GM18873 (cell line): ENCODE data around the gene SLC2A5.

Source experiments
- ATAC-seq: cut with Tn5 transposase; IDR thresholded peaks from one replicate; pipeline ENCODE4 v1.9.1; 2021; ENCODE audit warnings: mild to moderate bottlenecking, moderate library complexity, moderate number of reproducible peaks; ENCODE audit not compliant: unreplicated experiment, low FRiP score

SLC2A5 gene

GRCh38 chr1:9093581-9093980 is 24.1 kb upstream of the SLC2A5 start:
- ATAC-seq = no peak

DNA sequence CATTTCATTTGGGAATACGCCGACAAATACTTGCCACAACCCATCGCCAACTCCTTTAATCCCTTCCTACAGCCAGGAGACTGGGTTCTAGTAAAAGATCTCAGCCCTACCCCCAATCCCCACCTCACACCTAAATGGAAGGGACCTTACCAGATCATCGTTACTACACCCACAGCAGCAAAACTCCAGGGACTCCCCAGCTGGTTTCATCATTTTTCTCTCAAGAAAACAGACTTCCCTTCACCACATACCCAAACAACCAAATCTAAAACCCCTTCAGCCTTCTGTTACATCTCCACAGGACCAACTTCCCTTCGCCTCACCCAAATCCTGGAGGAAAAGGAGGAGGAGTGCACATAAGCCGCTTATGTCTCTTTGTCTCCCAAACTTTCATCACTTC is 23.7 kb upstream of the SLC2A5 start:
- ATAC-seq = no peak

- no peak for ATAC-seq
Observed at GRCh38 chr1:9088807-9089206, 19.4 kb upstream of the SLC2A5 start.

- ATAC-seq = no peak
Observed at GRCh38 chr1:9087411-9088125, 18.1 kb upstream of the SLC2A5 start.

DNA sequence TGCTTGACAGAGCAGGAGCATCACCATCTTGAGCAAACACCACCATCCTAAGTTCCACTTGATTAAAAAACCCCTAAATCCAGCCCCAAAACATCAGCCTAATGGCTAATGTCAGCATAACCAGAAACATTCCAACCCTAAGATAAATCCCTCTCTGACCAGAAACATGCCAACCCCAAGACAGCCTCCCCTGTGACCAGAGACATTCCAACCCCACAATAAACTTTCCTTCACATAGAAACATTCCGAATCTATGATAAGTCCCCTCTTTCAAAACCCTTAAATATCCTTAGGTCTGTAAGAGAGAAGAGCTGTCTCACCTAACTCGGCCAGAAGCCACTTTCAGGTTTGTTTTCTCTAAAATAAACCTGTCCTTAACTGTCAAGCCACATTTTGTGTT is 17.4 kb upstream of the SLC2A5 start:
- ATAC-seq = no peak

- ATAC-seq = no peak
Observed at GRCh38 chr1:9086045-9086444, 16.6 kb upstream of the SLC2A5 start.

DNA sequence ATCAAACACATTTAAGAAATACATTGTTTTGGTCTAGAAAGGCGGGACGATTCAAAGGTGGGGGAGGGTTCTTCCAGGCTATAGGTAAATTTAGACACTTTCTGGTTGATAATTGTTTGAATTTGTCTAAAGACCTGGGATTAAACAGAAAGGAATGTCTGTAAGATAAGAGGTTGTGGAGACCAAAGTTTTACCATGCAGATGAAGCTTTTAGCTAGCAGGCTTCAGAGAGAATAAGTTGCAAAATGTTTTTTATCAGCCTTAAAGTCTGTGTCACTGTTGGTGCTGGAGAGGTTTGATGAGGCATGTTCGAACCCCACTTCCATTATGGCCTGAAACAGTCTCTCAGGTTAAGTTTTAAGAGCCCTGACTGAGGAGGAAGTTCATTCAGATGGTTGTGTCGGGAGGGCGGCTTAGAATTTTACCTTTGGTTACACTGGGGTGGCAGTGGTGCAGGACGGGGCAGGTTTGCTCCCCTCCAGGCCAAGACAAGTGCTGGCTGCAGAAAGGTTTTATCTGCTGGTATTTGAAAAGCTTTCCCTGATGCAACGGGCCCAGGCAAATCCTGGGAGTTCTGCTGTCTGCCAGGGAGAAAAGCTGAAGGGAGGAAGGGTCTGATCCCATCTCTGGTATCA is 16.0 kb upstream of the SLC2A5 start:
- ATAC-seq = no peak

GRCh38 chr1:9084906-9085305 is 15.5 kb upstream of the SLC2A5 start:
- ATAC-seq = no peak

DNA sequence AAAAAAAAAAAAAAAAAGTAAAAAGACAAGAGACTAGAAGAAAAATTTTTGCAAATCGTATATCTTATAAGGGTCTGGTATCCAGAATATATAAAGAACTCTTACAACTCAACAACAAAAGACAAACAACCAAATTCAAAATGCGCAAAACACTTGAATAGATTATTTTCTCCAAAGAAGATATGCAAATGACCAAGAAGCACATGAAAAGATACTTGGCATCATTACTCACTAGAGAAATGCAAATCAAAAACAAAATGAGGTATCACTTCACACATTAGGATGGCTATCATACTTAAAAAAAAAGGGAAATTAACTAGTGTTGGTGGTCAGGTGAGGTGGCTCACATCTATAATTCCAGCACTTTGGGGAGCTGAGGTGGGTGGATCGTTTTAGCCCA is 12.0 kb upstream of the SLC2A5 start:
- ATAC-seq = no peak

GRCh38 chr1:9080705-9081291 is 11.4 kb upstream of the SLC2A5 start:
- ATAC-seq = peak; percentile 7

DNA sequence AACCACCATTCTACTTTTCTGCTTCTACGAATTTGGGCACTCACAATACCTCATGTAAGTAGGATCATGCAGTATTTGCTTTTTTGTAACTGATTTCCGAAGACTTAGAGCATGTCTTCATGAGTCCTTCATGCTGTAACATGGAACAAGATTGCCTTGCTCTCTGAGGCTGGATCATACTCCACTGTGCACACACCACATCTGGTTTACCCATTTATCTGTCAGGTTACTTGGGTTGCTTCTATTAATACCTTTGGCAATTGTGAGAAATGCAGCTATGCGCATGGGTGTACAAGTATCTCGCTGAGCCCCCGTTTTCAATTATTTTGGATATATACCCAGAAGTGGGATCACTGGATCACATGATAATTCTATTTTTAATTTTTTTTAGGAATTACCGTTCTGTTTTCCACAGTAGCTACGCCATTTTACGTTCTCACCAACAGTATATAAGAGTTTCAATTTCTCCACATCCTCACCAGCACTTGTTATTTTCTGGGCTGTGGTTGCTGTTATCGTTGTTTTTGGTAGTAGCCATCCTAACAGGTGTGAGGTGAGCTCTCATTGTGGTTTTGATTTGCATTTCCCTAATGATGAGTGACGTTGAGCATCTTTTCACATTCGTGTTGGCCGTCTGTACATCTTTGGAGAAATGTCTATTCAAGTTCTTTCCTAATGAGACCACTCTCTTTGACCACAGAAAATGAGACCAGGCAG is 10.7 kb upstream of the SLC2A5 start:
- ATAC-seq = peak; percentile 52

- ATAC-seq = no peak
Observed at GRCh38 chr1:9078752-9079500, 9.5 kb upstream of the SLC2A5 start.

GRCh38 chr1:9078015-9078751 is 8.7 kb upstream of the SLC2A5 start:
- ATAC-seq = peak; percentile 38

DNA sequence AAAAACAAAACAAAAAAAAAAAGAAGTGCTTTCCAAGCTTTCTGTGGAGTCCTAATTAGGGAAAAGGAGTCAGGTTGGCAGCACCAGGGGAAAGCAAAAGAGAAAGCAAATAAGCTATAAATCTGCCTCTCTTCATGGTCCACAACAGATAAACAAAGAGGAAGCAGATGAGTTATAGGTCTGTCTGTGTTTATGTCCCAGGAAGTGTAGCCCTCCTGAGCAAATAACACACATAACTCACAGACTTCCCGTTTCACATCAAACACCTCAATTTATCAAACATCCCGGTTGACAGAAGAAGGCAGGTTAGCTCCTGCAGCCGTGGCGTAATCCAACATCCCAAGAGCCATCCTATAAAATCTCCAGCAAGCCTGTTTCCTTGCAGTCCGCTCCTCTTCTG is 5.6 kb upstream of the SLC2A5 start:
- ATAC-seq = no peak

- no peak for ATAC-seq
Observed at GRCh38 chr1:9073143-9073542, 3.7 kb upstream of the SLC2A5 start.

DNA sequence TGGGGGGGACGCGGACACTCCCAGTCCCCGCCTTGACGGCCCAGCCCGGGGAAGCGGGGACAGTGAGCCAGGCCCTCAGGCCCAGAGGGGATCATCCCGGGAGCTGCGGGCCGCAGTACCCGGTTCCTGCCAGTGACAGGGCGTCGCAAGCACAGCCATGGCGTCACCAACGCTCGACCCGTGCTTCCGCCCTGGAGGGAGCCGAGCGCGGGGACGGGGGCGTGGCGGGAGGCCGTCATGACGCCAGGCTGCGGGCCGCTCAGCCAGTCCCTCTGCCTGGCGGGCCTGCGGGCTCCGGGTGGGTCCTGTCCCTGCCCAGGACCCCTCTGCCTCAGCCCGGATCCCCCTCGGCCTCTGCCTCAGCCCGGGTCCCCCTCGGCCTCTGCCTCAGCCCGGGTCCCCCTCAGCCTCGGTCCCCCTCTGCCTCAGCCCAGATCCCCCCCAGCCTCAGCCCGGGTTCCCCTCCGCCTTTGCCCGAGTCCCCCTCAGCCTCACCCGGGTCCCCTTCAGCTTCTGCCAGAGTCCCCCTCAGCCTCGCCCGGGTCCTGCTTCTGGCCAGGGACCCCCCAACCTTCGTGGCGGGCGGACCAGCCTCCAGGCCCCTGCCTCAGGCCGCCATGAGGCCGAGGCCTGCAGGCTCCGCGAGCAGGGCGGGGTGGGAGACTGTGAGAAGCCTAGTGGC is 2.3 kb upstream of the SLC2A5 start:
- ATAC-seq = no peak

DNA sequence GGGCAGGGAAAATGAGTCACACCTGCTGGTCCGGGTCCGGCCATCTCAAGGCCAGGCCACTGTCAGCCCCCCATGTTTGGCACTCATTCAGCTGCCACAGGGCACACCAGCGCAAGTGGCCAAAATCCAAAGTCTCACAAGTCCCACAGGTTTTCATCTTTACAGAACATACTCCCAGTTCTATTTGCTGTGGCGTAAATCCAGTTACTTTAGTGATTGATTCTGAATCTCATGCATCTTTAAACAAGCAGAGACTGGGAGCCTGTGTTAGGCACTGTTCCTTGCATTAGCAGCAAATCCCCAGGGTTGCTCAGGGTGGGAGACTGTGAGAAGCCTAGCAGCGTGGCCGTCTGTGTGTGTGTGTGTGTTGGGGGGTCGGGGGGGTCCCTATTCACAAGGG is 1.1 kb upstream of the SLC2A5 start:
- ATAC-seq = no peak

DNA sequence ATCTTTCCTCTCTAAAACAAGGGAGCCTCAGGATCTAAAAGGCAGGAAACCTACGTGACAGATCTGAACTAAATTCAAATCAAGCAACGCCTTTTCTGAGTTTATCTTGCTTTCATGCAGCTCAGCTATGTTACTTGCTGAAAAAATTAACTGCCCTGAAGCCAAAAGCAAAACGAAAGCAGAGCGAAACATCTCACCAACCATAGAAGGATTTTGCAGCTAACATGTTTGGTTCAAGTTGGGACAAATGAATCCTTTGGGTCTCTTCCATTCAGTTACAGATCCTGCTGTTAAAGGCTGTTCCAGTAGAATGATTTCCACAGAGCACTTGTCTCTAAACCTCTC is 482 bp downstream of the SLC2A5 start:
- no peak for ATAC-seq

DNA sequence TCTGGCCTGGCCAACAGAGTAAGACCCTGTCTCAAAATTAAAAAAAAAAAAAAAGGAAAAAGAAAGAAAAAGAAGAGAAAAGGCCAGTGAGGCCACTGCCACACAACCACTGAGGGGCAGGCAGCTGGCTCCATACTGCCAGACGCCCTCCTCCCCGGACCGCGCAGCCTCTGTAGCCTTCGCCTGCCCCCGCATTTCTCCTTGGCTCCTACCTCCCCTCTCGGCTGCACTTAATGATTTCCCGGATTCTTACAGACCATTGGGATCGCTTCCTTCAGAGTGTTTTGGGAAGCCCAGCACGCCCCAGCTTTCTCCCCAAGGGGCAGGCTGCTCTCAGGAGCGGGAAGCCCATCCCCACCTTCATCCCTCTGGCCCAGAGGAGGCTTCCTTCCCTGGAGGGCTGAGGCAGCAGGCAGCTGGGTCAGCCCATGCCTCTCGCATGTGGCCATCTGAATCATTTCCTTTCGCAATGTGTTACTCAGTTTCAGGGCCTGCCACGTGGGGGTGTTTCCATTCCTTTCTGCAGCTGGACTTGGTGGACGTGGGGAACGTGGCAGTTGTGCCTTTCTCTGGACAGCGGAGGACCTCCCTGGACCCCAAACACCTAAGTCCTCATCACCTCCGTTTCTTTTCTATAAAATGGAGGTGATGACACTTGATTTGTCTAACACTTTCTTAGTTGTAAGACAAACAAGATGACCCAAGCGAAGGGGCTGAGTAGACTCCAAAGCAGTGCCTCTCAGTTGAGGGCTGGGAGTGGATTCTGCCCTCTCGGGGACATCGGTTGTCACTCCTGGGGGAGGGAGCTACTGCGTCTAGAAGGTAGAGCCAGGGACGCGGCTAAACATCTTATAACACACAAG is 2.3 kb downstream of the SLC2A5 start:
- no peak for ATAC-seq
